Type B pancreatic cell (in vitro differentiated cells): ENCODE results near the gene APBA1. TPM values are rescaled to one million over a fixed set of nuclear protein-coding genes. Genes with fewer than 3 reads are reported as not detected.

Source experiments
- DNase-seq: peaks from one replicate; pipeline ENCODE4 v3.0.0; 2021; ENCODE audit warnings: mixed read lengths; ENCODE audit not compliant: unreplicated experiment; ENCODE audit errors: extremely low spot score
- H3K27ac Mint-ChIP-seq: 2 replicates; pipeline ENCODE4 v1.8.0; 2021; ENCODE audit warnings: mild to moderate bottlenecking, mixed read lengths
- H3K27me3 Mint-ChIP-seq: 2 replicates; pipeline ENCODE4 v1.8.0; 2021; ENCODE audit warnings: mixed read lengths
- H3K36me3 Mint-ChIP-seq: 2 replicates; pipeline ENCODE4 v1.8.0; 2021; ENCODE audit warnings: mixed read lengths
- H3K4me1 Mint-ChIP-seq: one replicate; pipeline ENCODE4 v1.8.0; 2021; ENCODE audit warnings: mixed read lengths; ENCODE audit not compliant: unreplicated experiment
- H3K4me3 Mint-ChIP-seq: 2 replicates; pipeline ENCODE4 v1.8.0; 2021; ENCODE audit warnings: mild to moderate bottlenecking, mixed read lengths
- H3K9me3 Mint-ChIP-seq: 2 replicates; pipeline ENCODE4 v1.8.0; 2021; ENCODE audit warnings: mixed read lengths
- CTCF ChIP-seq: fragments of 200-600 bp; sonication (generic); conservative IDR thresholded peaks from 2 replicates; pipeline ENCODE4 v1.5.0; 2021; ENCODE audit warnings: antibody characterized with exemption, mild to moderate bottlenecking
- total RNA-seq: library from RNA; stranded (reverse); gene quantifications from 2 replicates; pipeline ENCODE4 v1.2.1, GENCODE V29; 2021; ENCODE audit warnings: low replicate concordance

APBA1 gene
- total RNA-seq, 1 donor from 2014 or later: 6.3 TPM

GRCh38 chr9:69637193-69637816 lies 34.9 kb downstream of the APBA1 start:
- Mint-ChIP-seq H3K27ac (no peak overlapping the region), H3K4me1 (peaks cover 7% of the 10 kb centered on the region), H3K4me3 (no peak overlapping the region), H3K36me3 (no peaks in the 10 kb centered on the region), H3K27me3 (peaks cover 4% of the 10 kb centered on the region), H3K9me3 (no peaks in the 10 kb centered on the region)
- no peak for DNase-seq
- no peak for TF ChIP-seq CTCF

- DNase-seq: no peak
- no peak for TF ChIP-seq CTCF
- Mint-ChIP-seq H3K4me1 (peaks cover 7% of the 10 kb centered on the region), H3K27me3 (no peaks in the 10 kb centered on the region), H3K9me3 (no peaks in the 10 kb centered on the region), H3K36me3 (no peaks in the 10 kb centered on the region), H3K27ac (no peak overlapping the region), H3K4me3 (no peak overlapping the region)
Observed at GRCh38 chr9:69633716-69634115, 38.5 kb downstream of the APBA1 start.

- no peak overlapping the region for H3K27ac Mint-ChIP-seq
- H3K4me1 Mint-ChIP-seq: peaks cover 7% of the 10 kb centered on the region
- H3K9me3 Mint-ChIP-seq: no peaks in the 10 kb centered on the region
- H3K27me3 Mint-ChIP-seq: no peaks in the 10 kb centered on the region
- no peak for TF ChIP-seq CTCF
- no peak overlapping the region for H3K4me3 Mint-ChIP-seq
- DNase-seq: no peak
- no peaks in the 10 kb centered on the region for H3K36me3 Mint-ChIP-seq
Observed at GRCh38 chr9:69632768-69633167, 39.4 kb downstream of the APBA1 start.

GRCh38 chr9:69627281-69627680 lies 44.9 kb downstream of the APBA1 start:
- no peak for DNase-seq
- TF ChIP-seq CTCF: no peak

GRCh38 chr9:69623276-69623675 lies 48.9 kb downstream of the APBA1 start:
- no peaks in the 10 kb centered on the region for H3K9me3 Mint-ChIP-seq
- no peaks in the 10 kb centered on the region for H3K36me3 Mint-ChIP-seq
- H3K27ac Mint-ChIP-seq: no peak overlapping the region
- H3K27me3 Mint-ChIP-seq: no peaks in the 10 kb centered on the region
- no peaks in the 10 kb centered on the region for H3K4me1 Mint-ChIP-seq
- H3K4me3 Mint-ChIP-seq: no peak overlapping the region
- no peak for TF ChIP-seq CTCF
- DNase-seq: no peak

More at GRCh38 chr9:69627281-69627680, 44.9 kb downstream of the APBA1 start:
- no peaks in the 10 kb centered on the region for H3K4me1 Mint-ChIP-seq
- no peaks in the 10 kb centered on the region for H3K27me3 Mint-ChIP-seq
- H3K9me3 Mint-ChIP-seq: no peaks in the 10 kb centered on the region
- H3K27ac Mint-ChIP-seq: no peak overlapping the region
- no peak overlapping the region for H3K4me3 Mint-ChIP-seq
- H3K36me3 Mint-ChIP-seq: no peaks in the 10 kb centered on the region

GRCh38 chr9:69622676-69623075 lies 49.5 kb downstream of the APBA1 start:
- H3K27ac Mint-ChIP-seq: no peak overlapping the region
- DNase-seq: no peak
- H3K27me3 Mint-ChIP-seq: no peaks in the 10 kb centered on the region
- no peaks in the 10 kb centered on the region for H3K36me3 Mint-ChIP-seq
- H3K9me3 Mint-ChIP-seq: no peaks in the 10 kb centered on the region
- H3K4me1 Mint-ChIP-seq: no peaks in the 10 kb centered on the region
- H3K4me3 Mint-ChIP-seq: no peak overlapping the region
- TF ChIP-seq CTCF: no peak
